HepG2 (cell line): Measurements from ENCODE around the gene P2RX7. TPM values are rescaled to one million over a fixed set of nuclear protein-coding genes. Genes with fewer than 3 reads are reported as not detected.

Experiments
- ATAC-seq: fragments of 200-7000 bp; cut with Tn5 transposase; 3 replicates; pipeline ENCODE4 v1.9.1; 2020; ENCODE audit warnings: mild to moderate bottlenecking, moderate library complexity
- BruUV-seq: library from RNA; stranded (reverse); fragments of 400-500 nt; replicated peaks from 2 replicates; lab custom pipeline; 2021; lab: Mats Ljungman, UMichigan
- CTCF ChIA-PET: fragments of 300-600 bp; formaldehyde crosslinking; extraction: SDS; loops from one replicate; lab custom pipeline; 2021; ENCODE audit warnings: low total read pairs, inconsistent platforms, low intra/inter-chr PET ratio; lab: Yijun Ruan, JAX
- POLR2A ChIA-PET: fragments of 350-600 bp; sonication (Branson Sonifier 250); formaldehyde crosslinking; loops from one replicate; lab custom pipeline; 2020; ENCODE audit warnings: antibody characterized with exemption, inconsistent platforms; lab: Yijun Ruan, JAX
- DNase-seq: peaks from one replicate; pipeline ENCODE4 v3.0.0-alpha.2; 2015; ENCODE audit warnings: low spot score
- FAIRE-seq: peaks from 3 replicates; lab custom pipeline; 2011; peaks lifted over from hg19 to GRCh38; lab: Jason Lieb, UNC
- H2AFZ ChIP-seq: one replicate; pipeline ENCODE4 v1.6.1; 2011; ENCODE audit warnings: low read length, inconsistent platforms
- H3K27ac ChIP-seq: fragments of 300-600 bp; 3 replicates; pipeline ENCODE4 v1.8.0; 2011; ENCODE audit warnings: mixed run types, mild to moderate bottlenecking, mixed read lengths, low read length, inconsistent platforms; ENCODE audit not compliant: insufficient read depth; ENCODE audit errors: extremely low read length
- H3K27me3 ChIP-seq, 2 experiments: fragments of 200-600 bp in 1 of 2; 2 replicates in 1 of 2; 3 replicates in 1 of 2; pipeline versions ENCODE4 v1.6.0 to v1.8.0; 2011; ENCODE audit warnings: low read length in 2 of 2, mild to moderate bottlenecking in 2 of 2, moderate library complexity in 2 of 2, inconsistent platforms in 1 of 2; ENCODE audit not compliant: insufficient read depth in 2 of 2, control insufficient read depth in 1 of 2
- H3K36me3 ChIP-seq, 2 experiments: fragments of 200-600 bp in 1 of 2; replicated peaks in 1 of 2; 2 replicates in 1 of 2; 3 replicates in 1 of 2; pipeline versions ENCODE4 v1.5.1 to v1.8.0; 2011; ENCODE audit warnings: low read length in 2 of 2, inconsistent platforms in 1 of 2; ENCODE audit not compliant: insufficient read depth in 2 of 2, control insufficient read depth in 1 of 2
- H3K4me1 ChIP-seq: 2 replicates; pipeline ENCODE4 v1.5.1; 2012; ENCODE audit warnings: low read length, inconsistent platforms; ENCODE audit not compliant: insufficient read depth
- H3K4me2 ChIP-seq: 2 replicates; pipeline ENCODE4 v1.6.0; 2011; ENCODE audit warnings: low read depth, low read length, inconsistent platforms
- H3K4me3 ChIP-seq, 3 experiments: fragments of 200-600 bp in 1 of 3; sonication (generic), shearing (Covaris generic) in 1 of 3; replicated peaks in 1 of 3; 2 replicates each; pipeline ENCODE4 v1.5.1; 2011 to 2016; ENCODE audit warnings: low read length in 3 of 3, inconsistent platforms in 2 of 3, low read depth in 2 of 3, mild to moderate bottlenecking in 2 of 3, control low read depth in 1 of 3, mixed read lengths in 1 of 3; ENCODE audit not compliant: insufficient read depth in 1 of 3
- H3K79me2 ChIP-seq: one replicate; pipeline ENCODE4 v1.6.1; 2011; ENCODE audit warnings: low read length, inconsistent platforms; ENCODE audit not compliant: insufficient read depth
- H3K9ac ChIP-seq: 2 replicates; pipeline ENCODE4 v1.6.0; 2011; ENCODE audit warnings: mild to moderate bottlenecking, low read depth, low read length, inconsistent platforms; ENCODE audit not compliant: insufficient read depth
- H3K9me3 ChIP-seq: 2 replicates; pipeline ENCODE4 v1.5.1; 2012; ENCODE audit warnings: mild to moderate bottlenecking, low read length
- H4K20me1 ChIP-seq: 2 replicates; pipeline ENCODE4 v1.6.0; 2011; ENCODE audit warnings: inconsistent platforms, mild to moderate bottlenecking, low read length, moderate library complexity; ENCODE audit not compliant: insufficient read depth
- CEBPZ ChIP-seq: IDR thresholded peaks from 2 replicates; pipeline ENCODE4 v1.6.1; 2012; ENCODE audit warnings: low read length, improper control_type of control experiment
- CREBL2 ChIP-seq: sonication (generic); formaldehyde crosslinking; IDR thresholded peaks from 2 replicates; pipeline ENCODE4 v1.8.1; 2023; ENCODE audit warnings: missing genetic modification reagents, mild to moderate bottlenecking, borderline replicate concordance
- CSRNP1 ChIP-seq: sonication (generic); formaldehyde crosslinking; IDR thresholded peaks from 2 replicates; pipeline ENCODE4 v1.8.1; 2023; ENCODE audit warnings: mild to moderate bottlenecking, missing genetic modification reagents
- KDM4B ChIP-seq: sonication (generic); formaldehyde crosslinking; IDR thresholded peaks from 2 replicates; pipeline ENCODE4 v1.4.0; 2020; ENCODE audit warnings: missing genetic modification reagents
- MTF2 ChIP-seq: sonication (generic); formaldehyde crosslinking; IDR thresholded peaks from 2 replicates; pipeline ENCODE4 v1.5.0; 2020; ENCODE audit warnings: missing genetic modification reagents, borderline replicate concordance
- RBFOX2 ChIP-seq: fragments of 200-400 bp; formaldehyde crosslinking; IDR thresholded peaks from 2 replicates; pipeline ENCODE4 v1.6.1; 2017; ENCODE audit warnings: low read depth, mild to moderate bottlenecking, low read length
- SAP130 ChIP-seq: IDR thresholded peaks from 2 replicates; pipeline ENCODE4 v1.6.1; 2016; ENCODE audit warnings: low read depth
- WIZ ChIP-seq: sonication (generic); formaldehyde crosslinking; IDR thresholded peaks from 2 replicates; pipeline ENCODE4 v1.5.1; 2020; ENCODE audit warnings: mild to moderate bottlenecking, missing genetic modification reagents
- ZBTB3 ChIP-seq: sonication (generic); formaldehyde crosslinking; IDR thresholded peaks from 2 replicates; pipeline ENCODE4 v1.4.0; 2020; ENCODE audit warnings: low read depth, mild to moderate bottlenecking, moderate library complexity, missing genetic modification reagents, borderline replicate concordance
- ZNF367 ChIP-seq: sonication (generic); formaldehyde crosslinking; IDR thresholded peaks from 2 replicates; pipeline ENCODE4 v1.4.0; 2020; ENCODE audit warnings: missing genetic modification reagents, borderline replicate concordance
- ZNF564 ChIP-seq: sonication (generic); formaldehyde crosslinking; IDR thresholded peaks from 2 replicates; pipeline ENCODE4 v1.8.1; 2023; ENCODE audit warnings: mild to moderate bottlenecking, missing genetic modification reagents
- ZNF644 ChIP-seq: IDR thresholded peaks from 2 replicates; pipeline ENCODE4 v1.6.1; 2016; ENCODE audit warnings: low read depth
- ZNF678 ChIP-seq: sonication (generic); formaldehyde crosslinking; IDR thresholded peaks from 2 replicates; pipeline ENCODE4 v1.4.0; 2020; ENCODE audit warnings: mild to moderate bottlenecking, missing genetic modification reagents
- ZNF740 ChIP-seq: sonication (generic); formaldehyde crosslinking; IDR thresholded peaks from 2 replicates; pipeline ENCODE4 v1.4.0; 2020; ENCODE audit warnings: missing genetic modification reagents
- WGBS: methylation state at CpG from one replicate; pipeline ENCODE4 v1.1.6; 2017; ENCODE audit warnings: low lambda C conversion rate; 5-methylcytosine and 5-hydroxymethylcytosine counted together
- in situ Hi-C: cut with HindIII; loops from 2 replicates; pipeline ENCODE4 v1.10.0; 2017; ENCODE audit warnings: low pct_unique_long_range_greater_than_20kb; ENCODE audit not compliant: extremely low pct_ligation_motif_present
- intact Hi-C: fragments of 100-400 bp; cut with micrococcal nuclease; formaldehyde crosslinking; loops from one replicate; pipeline ENCODE4 v1.10.0; 2022; ENCODE audit not compliant: unreplicated experiment
- polyA plus RNA-seq, 8 experiments: library from polyadenylated mRNA; depleted of rRNA in 3 of 8; stranded (reverse) in 7 of 8; unstranded in 1 of 8; fragments of >200 nt; fragmentation: Illumina TruSeq in 4 of 8; extraction: Trizol in 4 of 8; gene quantifications; 2 replicates each; pipeline versions ENCODE4 v1.2.1 to v1.2.3, GENCODE V29; 2011 to 2016; ENCODE audit warnings: low read depth in 4 of 8, missing spikeins in 1 of 8, mixed read lengths in 1 of 8; ENCODE audit not compliant: insufficient read depth in 1 of 8
- total RNA-seq, 5 experiments: library from RNA; depleted of rRNA; stranded (reverse); fragments of >200 nt; fragmentation: Illumina TruSeq; extraction: Trizol; gene quantifications; 2 replicates each; pipeline ENCODE4 v1.2.3, GENCODE V29; 2016; ENCODE audit warnings: low read depth in 1 of 5

The P2RX7 gene
- total and polyA plus RNA-seq, 2 of the 13 experiments (the other 11 are each of a cell fraction or from before 2014, with no cell fraction given), result 0.13 to 0.73 TPM

- no peak for TF ChIP-seq CEBPZ
Measured at GRCh38 chr12:121223292-121224285, 90.9 kb downstream of the P2RX7 start (continued).

- WGBS, result 93% methylated on average over 8 of the region's 8 CpGs
- H2AFZ ChIP-seq, result no peak overlapping the region
- BruUV-seq, result no TSS peak
- intact Hi-C loops (no loop called here), in situ Hi-C loops (no loop called here)
- H3K9ac ChIP-seq, result no peak overlapping the region
- peaks cover 21% of the 10 kb centered on the region for H3K4me1 ChIP-seq
- peaks cover 2 to 5% of the 10 kb centered on the region in 2 experiments; a peak in 2 of 5 replicates for H3K36me3 ChIP-seq
- FAIRE-seq, result no peak
- H3K79me2 ChIP-seq, result no peaks in the 10 kb centered on the region
- no peak overlapping the region for H3K27ac ChIP-seq
- POLR2A ChIA-PET, result interaction anchor here (0.6 kb wide), 1 partner anchor 42 kb away, joined by 3 read pairs; no protein-coding TSS in a partner anchor
- CTCF ChIA-PET, result no interaction called here
- H3K9me3 ChIP-seq, result no peaks in the 10 kb centered on the region
- no peaks in the 10 kb centered on the region for H3K27me3 ChIP-seq
- no peak overlapping the region for H3K4me3 ChIP-seq
- H4K20me1 ChIP-seq, result no peaks in the 10 kb centered on the region
- no peak for DNase-seq
- H3K4me2 ChIP-seq, result no peak overlapping the region
- no peak for ATAC-seq
- TF ChIP-seq KDM4B, result no peak
- TF ChIP-seq WIZ (CRISPR knock-in tag), result no peak
- TF ChIP-seq MTF2 (CRISPR knock-in tag), result no peak
- no peak for TF ChIP-seq CREBL2 (CRISPR knock-in tag)
- TF ChIP-seq ZNF644 (CRISPR knock-in tag), result no peak
- no peak for TF ChIP-seq ZNF367 (CRISPR knock-in tag)
- TF ChIP-seq ZNF740, result no peak
- no peak for TF ChIP-seq SAP130
- no peak for TF ChIP-seq CSRNP1 (CRISPR knock-in tag)
- TF ChIP-seq RBFOX2, result no peak
- no peak for TF ChIP-seq ZNF678
- no peak for TF ChIP-seq ZNF564 (CRISPR knock-in tag)
- no peak for TF ChIP-seq ZBTB3 (CRISPR knock-in tag)
Measured at GRCh38 chr12:121224591-121224990, 91.9 kb downstream of the P2RX7 start.
